SK-N-SH (cell line): ENCODE measurements around the gene CHST11. TPM values are rescaled to one million over a fixed set of nuclear protein-coding genes. Genes with fewer than 3 reads are reported as not detected.
"Not testable (repeated sequence)": the region's sequence is repeated elsewhere in the genome, so short reads cannot be mapped to it uniquely, and the experiment has no call there.

ENCODE experiments used
- CTCF ChIA-PET: fragments of 300-600, 350-600 bp; formaldehyde crosslinking; extraction: SDS; loops from one replicate; lab custom pipeline; 2021; lab: Yijun Ruan, JAX
- POLR2A ChIA-PET: fragments of 350-600 bp; sonication (Branson Sonifier 250); formaldehyde crosslinking; extraction: SDS; loops from one replicate; lab custom pipeline; 2020; ENCODE audit warnings: antibody characterized with exemption, inconsistent platforms; lab: Yijun Ruan, JAX
- DNase-seq: peaks from one replicate; pipeline ENCODE4 v3.0.0; 2012
- H2AFZ ChIP-seq: fragments of 200-600 bp; sonication (generic); 2 replicates; pipeline ENCODE4 v1.8.1; 2016; ENCODE audit warnings: antibody characterized with exemption, mild to moderate bottlenecking, low read depth
- H3F3A ChIP-seq: fragments of 200-600 bp; sonication (generic); replicated peaks from 2 replicates; pipeline ENCODE3; 2016; ENCODE audit warnings: antibody characterized with exemption, mild to moderate bottlenecking; ENCODE audit not compliant: insufficient read depth
- H3K27ac ChIP-seq, 2 experiments: fragments of 200-500 bp in 1 of 2; fragments of 200-600 bp in 1 of 2; sonication (Bioruptor generic) in 1 of 2; sonication (generic), shearing (Covaris generic) in 1 of 2; 2 replicates each; pipeline versions ENCODE4 v1.5.1 to v1.6.1; 2014 to 2016; ENCODE audit warnings: low read depth in 2 of 2, inconsistent platforms in 1 of 2, low read length in 1 of 2, mild to moderate bottlenecking in 1 of 2, mixed read lengths in 1 of 2
- H3K27me3 ChIP-seq: fragments of 200-600 bp; sonication (generic), shearing (Covaris generic); 2 replicates; pipeline ENCODE4 v1.6.1; 2016; ENCODE audit warnings: mixed run types; ENCODE audit not compliant: insufficient read depth
- H3K36me3 ChIP-seq, 2 experiments: fragments of 200-500 bp in 1 of 2; fragments of 200-600 bp in 1 of 2; sonication (Bioruptor generic) in 1 of 2; sonication (generic) in 1 of 2; replicated peaks in 1 of 2; 2 replicates each; pipeline versions ENCODE3 to v1.5.1; 2014 to 2016; ENCODE audit warnings: low read length in 1 of 2, mild to moderate bottlenecking in 1 of 2; ENCODE audit not compliant: insufficient read depth in 2 of 2, control insufficient read depth in 1 of 2
- H3K4me1 ChIP-seq, 2 experiments: fragments of 200-500 bp in 1 of 2; fragments of 200-600 bp in 1 of 2; sonication (Bioruptor generic) in 1 of 2; sonication (generic), shearing (Covaris generic) in 1 of 2; 2 replicates each; pipeline versions ENCODE4 v1.5.1 to v1.6.1; 2014 to 2016; ENCODE audit warnings: low read depth in 1 of 2, low read length in 1 of 2, mixed run types in 1 of 2; ENCODE audit not compliant: insufficient read depth in 2 of 2, control insufficient read depth in 1 of 2
- H3K4me2 ChIP-seq: fragments of 200-600 bp; sonication (generic), shearing (Covaris generic); 2 replicates; pipeline ENCODE4 v1.6.1; 2017; ENCODE audit warnings: mixed run types
- H3K4me3 ChIP-seq, 2 experiments: fragments of 200-500 bp in 1 of 2; fragments of 200-600 bp in 1 of 2; sonication (Bioruptor generic) in 1 of 2; sonication (generic), shearing (Covaris generic) in 1 of 2; 2 replicates each; pipeline versions ENCODE4 v1.5.1 to v1.8.1; 2014 to 2016; ENCODE audit warnings: low read depth in 2 of 2, inconsistent platforms in 1 of 2, low read length in 1 of 2, mild to moderate bottlenecking in 1 of 2, mixed read lengths in 1 of 2, moderate library complexity in 1 of 2
- H3K79me2 ChIP-seq: fragments of 200-600 bp; sonication (generic); 2 replicates; pipeline ENCODE4 v1.8.1; 2017; ENCODE audit warnings: mild to moderate bottlenecking; ENCODE audit not compliant: insufficient read depth
- H3K9ac ChIP-seq: fragments of 200-600 bp; sonication (generic); 2 replicates; pipeline ENCODE4 v1.6.1; 2017; ENCODE audit warnings: mixed run types
- H3K9me2 ChIP-seq: fragments of 200-600 bp; sonication (generic); 2 replicates; pipeline ENCODE4 v1.6.1; 2017; ENCODE audit warnings: mixed run types
- H3K9me3 ChIP-seq: fragments of 200-600 bp; sonication (generic); 2 replicates; pipeline ENCODE4 v1.6.1; 2017; ENCODE audit warnings: mixed run types, mild to moderate bottlenecking, moderate library complexity
- H4K20me1 ChIP-seq: fragments of 200-600 bp; sonication (generic); 2 replicates; pipeline ENCODE4 v1.6.1; 2017; ENCODE audit warnings: mild to moderate bottlenecking, mixed run types; ENCODE audit not compliant: insufficient read depth
- FOXM1 ChIP-seq: IDR thresholded peaks from 2 replicates; pipeline ENCODE4 v1.4.0; 2012; ENCODE audit warnings: low read depth, mild to moderate bottlenecking
- GATA2 ChIP-seq: sonication (generic); formaldehyde crosslinking; IDR thresholded peaks from 2 replicates; pipeline ENCODE4 v1.5.0; 2020; ENCODE audit warnings: mild to moderate bottlenecking, missing genetic modification reagents
- NRF1 ChIP-seq: IDR thresholded peaks from 2 replicates; pipeline ENCODE4 v1.6.1; 2012; ENCODE audit warnings: low read depth, mild to moderate bottlenecking, low read length
- POLR2AphosphoS5 ChIP-seq: IDR thresholded peaks from 2 replicates; pipeline ENCODE4 v1.6.1; 2012; ENCODE audit warnings: low read depth, low read length
- RXRA ChIP-seq: IDR thresholded peaks from 2 replicates; pipeline ENCODE4 v1.4.0; 2012; ENCODE audit warnings: low read depth, mild to moderate bottlenecking, borderline replicate concordance
- USF2 ChIP-seq: fragments of 150-350 bp; IDR thresholded peaks from 2 replicates; pipeline ENCODE4 v1.6.1; 2017; ENCODE audit warnings: antibody characterized with exemption, low read length, low read depth, borderline replicate concordance
- YY1 ChIP-seq: IDR thresholded peaks from 2 replicates; pipeline ENCODE4 v1.4.0; 2012; ENCODE audit warnings: low read depth, mild to moderate bottlenecking
- WGBS: methylation state at CpG from one replicate; pipeline ENCODE4 v1.1.6; 2017; ENCODE audit warnings: low lambda C conversion rate; 5-methylcytosine and 5-hydroxymethylcytosine counted together
- polyA plus RNA-seq, 3 experiments: library from polyadenylated mRNA; depleted of rRNA; stranded (reverse); fragments of >200 nt; gene quantifications; 2 replicates each; pipeline ENCODE4 v1.2.3, GENCODE V29; 2012

The CHST11 gene
- polyA plus RNA-seq, 1 of the 3 experiments (the other 2 are of a cell fraction) = 18.6 TPM

GRCh38 chr12:104570174-104570907 is 113.6 kb downstream of the CHST11 start:
- Histone ChIP-seq H3K4me2 (no peak overlapping the region), H3K79me2 (no peaks in the 10 kb centered on the region), H3K4me3 (no peak overlapping the region), H3K27ac (no peak overlapping the region), H3K9me2 (no peaks in the 10 kb centered on the region), H4K20me1 (no peaks in the 10 kb centered on the region), H2AFZ (no peak overlapping the region), H3K9ac (no peak overlapping the region), H3K4me1 (peaks cover 0 to 9% of the 10 kb centered on the region in 2 experiments; a peak in 1 of 4 replicates), H3K27me3 (no peaks in the 10 kb centered on the region), H3K9me3 (no peaks in the 10 kb centered on the region), H3K36me3 (no peaks in the 10 kb centered on the region), H3F3A (no peaks in the 10 kb centered on the region)
- DNase-seq = no peak
- TF ChIP-seq NRF1 = no peak
- ChIA-PET CTCF (no interaction called here), POLR2A (interaction anchor here (0.6 kb wide), 1 partner anchor 1650 kb away, joined by 3 read pairs; no protein-coding TSS in a partner anchor)
- WGBS = 86% methylated on average over 12 of the region's 12 CpGs

- no peak overlapping the region for H3K27ac ChIP-seq
- peaks cover 0 to 4% of the 10 kb centered on the region in 2 experiments; a peak in 1 of 4 replicates for H3K4me1 ChIP-seq
- no peaks in the 10 kb centered on the region for H4K20me1 ChIP-seq
- no peak overlapping the region for H3K4me2 ChIP-seq
- no peak overlapping the region for H3K4me3 ChIP-seq
- H3K9me3 ChIP-seq = no peaks in the 10 kb centered on the region
- no peaks in the 10 kb centered on the region for H3F3A ChIP-seq
- DNase-seq = no peak
- H3K36me3 ChIP-seq = no peaks in the 10 kb centered on the region
- no peaks in the 10 kb centered on the region for H3K27me3 ChIP-seq
- H3K79me2 ChIP-seq = no peaks in the 10 kb centered on the region
- CTCF ChIA-PET = no interaction called here
- TF ChIP-seq YY1 = no peak
- no peak for TF ChIP-seq USF2
- TF ChIP-seq POLR2AphosphoS5 = no peak
- TF ChIP-seq RXRA = no peak
- TF ChIP-seq FOXM1 = no peak
- no peak for TF ChIP-seq GATA2 (CRISPR knock-in tag)
- H3K9me2 ChIP-seq = no peaks in the 10 kb centered on the region
- 95% methylated on average over 8 of the region's 8 CpGs for WGBS
- POLR2A ChIA-PET = no interaction called here
- no peak overlapping the region for H3K9ac ChIP-seq
- H2AFZ ChIP-seq = no peak overlapping the region
Measured at GRCh38 chr12:104571328-104571727, 114.6 kb downstream of the CHST11 start.

GRCh38 chr12:104574353-104574752 is 117.6 kb downstream of the CHST11 start:
- H3K9me3 ChIP-seq, H3K36me3 ChIP-seq, H3K79me2 ChIP-seq, POLR2A ChIA-PET, H3K27ac ChIP-seq, H3K4me2 ChIP-seq, DNase-seq, H3K9ac ChIP-seq, H2AFZ ChIP-seq, H4K20me1 ChIP-seq, CTCF ChIA-PET, H3K27me3 ChIP-seq, H3K9me2 ChIP-seq, H3K4me3 ChIP-seq: not testable (repeated sequence)
- 100% methylated on average over 3 of the region's 3 CpGs for WGBS
- peaks cover 2 to 18% of the 10 kb centered on the region in 2 experiments; a peak in 2 of 4 replicates for H3K4me1 ChIP-seq
- H3F3A ChIP-seq = peaks cover 26% of the 10 kb centered on the region

GRCh38 chr12:104574758-104575157 is 118.0 kb downstream of the CHST11 start:
- POLR2A ChIA-PET, DNase-seq, H3K4me2 ChIP-seq, H3K27ac ChIP-seq, H2AFZ ChIP-seq, H3K9ac ChIP-seq, H3K36me3 ChIP-seq, H3K4me3 ChIP-seq, H3K79me2 ChIP-seq, H3K9me2 ChIP-seq, H4K20me1 ChIP-seq, H3K9me3 ChIP-seq, H3K27me3 ChIP-seq: not testable (repeated sequence)
- 74% methylated on average over 6 of the region's 6 CpGs for WGBS
- CTCF ChIA-PET = interaction anchor here (1.1 kb wide), 1 partner anchor 36 kb away, joined by 3 read pairs; no protein-coding TSS in a partner anchor
- Histone ChIP-seq H3F3A (peaks cover 26% of the 10 kb centered on the region), H3K4me1 (peaks cover 2 to 22% of the 10 kb centered on the region in 2 experiments; a peak in 2 of 4 replicates)
